NT2/D1 (cell line): ENCODE results near the gene SPOCK1.

Experiments
- YY1 ChIP-seq: IDR thresholded peaks from 2 replicates; pipeline ENCODE4 v1.6.1; 2011; ENCODE audit not compliant: insufficient read length, insufficient read depth
- ZNF274 ChIP-seq: IDR thresholded peaks from 2 replicates; pipeline ENCODE4 v1.6.1; 2011; ENCODE audit warnings: mild to moderate bottlenecking, low read depth, low read length

DNA sequence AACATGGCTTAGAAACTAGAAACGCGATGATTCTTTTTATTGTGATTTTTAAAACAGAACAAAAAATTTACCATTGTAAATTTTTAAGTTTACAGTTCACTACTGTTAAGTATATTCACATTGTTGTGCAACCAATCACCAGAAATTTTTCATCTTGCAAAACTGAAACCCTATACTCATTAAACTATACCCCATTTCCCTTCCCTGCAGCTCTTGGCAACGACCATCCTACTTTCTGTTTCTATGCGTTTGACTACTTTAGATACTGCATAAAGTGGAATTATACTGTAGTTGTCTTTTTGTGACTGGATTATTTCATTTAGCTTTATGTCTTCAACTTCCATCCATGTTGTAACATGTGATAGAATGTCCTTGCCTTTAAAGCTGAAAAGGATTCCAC, 52.5 kb downstream of the SPOCK1 start:
- no peak for TF ChIP-seq YY1
- no peak for TF ChIP-seq ZNF274
